GM21381 (cell line): ENCODE measurements around the gene RBMS2.

Experiments
- ATAC-seq: cut with Tn5 transposase; IDR thresholded peaks from one replicate; pipeline ENCODE4 v1.9.1; 2021; ENCODE audit warnings: mild to moderate bottlenecking, moderate library complexity; ENCODE audit not compliant: unreplicated experiment

RBMS2 gene

DNA sequence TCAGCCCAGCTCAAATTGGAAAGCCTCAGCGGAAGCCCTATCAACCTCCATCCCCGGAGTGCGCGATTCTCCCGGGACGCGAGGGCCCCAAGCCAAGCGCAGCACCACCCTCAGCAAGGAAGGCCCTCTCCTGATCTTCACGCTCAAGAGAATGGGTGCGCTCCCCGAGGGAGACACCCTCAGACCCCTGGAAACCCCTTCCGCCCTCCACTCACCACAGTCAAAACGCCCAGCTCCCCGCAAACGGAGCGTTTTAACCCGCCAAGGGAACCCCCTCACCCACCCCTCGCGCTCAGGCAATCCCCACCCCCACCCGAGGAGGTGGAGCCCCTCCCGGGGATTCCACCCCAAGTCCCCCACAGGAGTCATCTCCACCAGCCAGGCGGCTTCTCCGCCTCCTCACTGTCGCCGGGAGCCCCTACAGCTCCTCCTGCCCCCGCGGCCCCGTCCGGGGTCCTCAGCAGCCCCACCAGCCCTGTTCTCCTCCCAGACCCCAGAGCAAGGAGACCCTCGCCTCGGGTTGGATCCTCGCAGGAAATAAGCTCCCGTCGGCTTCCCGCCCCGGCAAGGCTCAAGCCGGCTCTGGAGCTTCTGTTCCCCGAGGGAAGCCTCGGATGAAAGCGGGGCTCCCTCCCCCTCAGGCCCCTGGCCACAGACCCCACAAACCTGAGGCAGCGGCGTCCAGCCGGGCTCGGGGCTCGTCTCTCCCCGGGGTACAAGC lies 108.0 kb downstream of the RBMS2 start:
- ATAC-seq = no peak

DNA sequence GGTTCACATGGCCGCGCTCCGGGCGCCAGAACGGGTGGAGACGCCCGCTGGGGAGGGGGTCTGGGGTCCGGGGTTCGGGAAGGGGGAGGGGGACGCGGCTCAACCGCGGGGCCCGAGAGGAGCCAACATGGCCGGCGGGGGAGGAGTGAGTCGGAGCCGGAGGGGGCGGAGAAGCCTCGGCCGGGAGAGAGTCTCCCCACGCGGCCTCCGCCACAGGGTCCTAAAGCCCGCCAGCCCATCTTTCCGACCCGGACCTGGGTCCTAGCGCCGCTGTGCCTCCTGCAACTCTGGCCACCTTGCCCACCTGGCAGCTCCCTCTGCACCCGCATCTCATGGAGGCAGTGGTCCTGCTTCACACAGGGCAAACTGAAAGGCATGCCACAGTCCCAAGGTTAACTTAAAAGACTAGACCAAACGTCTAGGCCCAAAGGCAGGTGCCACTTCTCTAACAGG lies 108.6 kb downstream of the RBMS2 start, which contains the start of gene BAZ2A:
Gene BAZ2A (minus strand): TSS at position 147 of the 453 bp plus-strand sequence. CDS start 12,796 bp downstream, outside the sequence.
- ATAC-seq = peak; percentile 52

DNA sequence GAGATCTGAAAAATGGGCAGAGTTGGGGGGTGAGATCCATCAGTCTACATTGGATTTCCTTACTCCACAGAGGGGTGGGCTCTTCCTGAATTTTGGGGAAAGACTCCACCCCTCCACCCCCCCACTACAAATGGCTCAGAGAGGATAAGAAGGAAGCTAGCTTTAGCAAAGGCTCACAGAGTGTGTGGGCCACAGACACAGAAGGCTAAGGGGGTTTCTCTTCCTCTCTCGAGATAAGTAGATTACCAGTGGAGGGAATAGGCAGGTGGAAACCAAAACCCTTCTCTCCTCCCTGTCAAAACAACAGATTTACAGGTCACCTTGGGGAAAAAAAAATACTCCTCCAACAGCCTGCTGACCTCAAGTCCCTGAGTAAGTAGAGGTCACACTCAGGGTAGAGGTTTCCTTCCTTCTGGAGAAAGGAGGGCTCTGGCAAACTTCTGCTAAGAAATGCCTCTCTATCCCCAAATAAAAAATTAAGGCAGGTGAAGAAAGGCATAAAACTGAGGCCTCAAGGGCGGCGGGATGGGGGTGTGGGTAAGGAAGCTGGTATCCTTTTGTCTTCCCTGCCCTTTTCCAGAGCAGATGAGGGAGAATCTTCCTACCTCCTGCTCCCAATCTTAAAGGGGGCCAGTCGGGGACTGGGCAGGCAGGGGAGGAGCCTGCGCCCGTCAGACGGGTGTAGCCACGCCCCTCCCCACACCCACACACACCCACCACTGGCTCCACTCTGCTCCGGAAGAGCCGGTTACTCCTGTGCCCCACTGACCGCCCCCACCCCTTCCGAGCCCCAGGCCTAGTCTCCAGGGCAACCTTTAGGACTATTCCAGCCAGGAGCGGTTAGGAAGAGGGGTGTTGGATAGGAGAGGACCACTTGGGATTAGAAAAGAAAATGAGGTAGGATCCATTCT lies 110.4 kb downstream of the RBMS2 start:
- no peak for ATAC-seq

DNA sequence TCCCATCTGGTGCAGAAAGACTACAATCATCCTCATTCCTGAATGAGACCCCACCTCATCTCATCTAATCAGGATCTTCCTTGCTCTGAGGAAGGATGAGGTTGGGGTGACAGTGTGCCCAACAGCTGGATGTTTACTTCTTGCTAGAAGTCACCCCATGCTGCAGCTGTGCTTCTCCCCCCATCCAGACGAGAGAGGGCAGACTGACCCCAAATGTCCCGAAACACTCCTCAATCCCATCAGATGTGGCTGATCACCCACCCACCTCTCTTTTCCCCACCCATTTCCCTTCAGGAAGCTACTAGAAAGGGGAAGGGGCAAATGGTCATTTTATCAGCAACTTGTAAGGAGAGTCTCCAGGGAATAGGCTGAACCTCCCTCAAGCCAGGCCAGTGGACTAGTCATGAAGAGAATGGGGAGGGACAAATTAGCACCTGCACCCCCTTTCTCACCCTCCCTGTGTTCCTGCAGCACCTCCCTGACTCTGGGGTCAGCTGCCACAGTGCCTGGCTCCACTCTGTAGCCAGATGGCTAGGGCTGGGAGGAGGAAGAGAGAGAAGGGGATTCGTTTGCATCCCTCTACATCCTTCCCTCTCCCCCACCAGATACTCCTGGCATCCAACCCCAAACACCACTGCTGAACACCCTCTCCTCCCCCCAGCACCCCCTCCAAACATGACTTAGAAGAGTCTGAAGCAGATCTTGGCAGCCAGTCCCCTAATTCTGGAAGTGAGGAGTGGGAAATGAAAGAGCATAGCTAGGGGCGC lies 111.3 kb downstream of the RBMS2 start:
- no peak for ATAC-seq

DNA sequence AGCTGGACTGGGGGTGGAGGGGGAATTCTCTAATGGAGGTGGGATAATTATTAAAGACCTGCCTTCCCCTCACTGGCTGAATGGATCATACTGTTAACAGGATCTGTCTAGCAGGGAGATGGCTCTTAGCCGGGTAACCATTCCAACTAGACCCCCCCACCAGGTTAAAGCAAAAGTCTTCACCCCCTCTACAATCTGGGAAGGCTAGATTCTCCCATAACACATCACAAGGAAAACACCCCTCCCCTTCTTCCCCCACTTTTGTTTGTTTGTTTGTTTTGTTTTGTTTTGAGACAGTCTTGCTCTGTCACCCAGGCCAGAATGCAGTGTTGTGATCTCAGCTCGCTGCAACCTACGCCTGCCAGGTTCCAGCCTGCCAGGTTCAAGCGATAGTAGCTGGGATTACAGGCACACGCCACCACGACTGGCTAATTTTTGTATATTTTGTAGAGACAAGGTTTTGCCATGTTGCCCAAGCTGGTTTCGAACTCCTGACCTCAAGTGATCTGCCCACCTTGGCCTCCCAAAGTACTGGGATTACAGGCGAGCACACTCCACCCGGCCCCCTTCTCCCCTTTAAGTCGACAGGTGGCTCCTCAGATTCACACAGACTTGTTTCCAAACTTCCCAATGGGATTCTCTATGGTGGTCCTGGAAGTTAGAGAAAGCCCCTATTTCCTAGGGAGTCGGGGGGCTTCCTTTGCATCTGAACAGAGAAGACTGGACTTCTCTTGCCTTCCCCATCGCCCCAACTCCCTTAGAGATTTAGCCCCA lies 112.0 kb downstream of the RBMS2 start:
- ATAC-seq = no peak

DNA sequence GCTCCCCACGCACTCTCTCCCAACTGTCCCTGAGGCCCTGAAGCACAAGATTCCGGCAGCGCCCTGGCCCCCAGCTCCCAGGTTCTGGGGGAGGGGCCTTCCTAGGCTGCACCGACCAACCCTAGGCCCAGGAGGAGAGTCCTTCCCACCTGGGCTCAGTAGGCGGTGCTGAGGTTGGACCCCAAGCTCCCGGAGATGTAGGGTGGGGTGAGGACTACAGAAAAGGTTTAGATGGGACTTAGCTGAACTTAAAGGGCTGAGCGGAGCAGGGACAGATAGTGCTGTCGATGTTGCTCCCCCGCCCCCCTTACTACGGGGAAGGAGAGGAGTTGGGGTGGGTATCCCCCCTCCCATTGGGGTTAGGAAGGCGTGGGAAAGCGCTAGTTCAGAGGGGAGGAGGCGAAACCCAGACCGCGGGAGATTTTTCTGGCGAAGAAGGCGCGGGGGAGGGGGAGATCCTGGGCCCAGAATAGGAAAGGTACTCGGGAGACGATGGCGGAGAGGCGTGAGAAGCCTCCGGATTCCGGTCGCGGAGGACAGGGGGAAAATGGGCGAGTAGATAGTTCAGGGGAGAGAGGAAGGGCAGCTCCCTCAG lies 112.7 kb downstream of the RBMS2 start:
- no peak for ATAC-seq

DNA sequence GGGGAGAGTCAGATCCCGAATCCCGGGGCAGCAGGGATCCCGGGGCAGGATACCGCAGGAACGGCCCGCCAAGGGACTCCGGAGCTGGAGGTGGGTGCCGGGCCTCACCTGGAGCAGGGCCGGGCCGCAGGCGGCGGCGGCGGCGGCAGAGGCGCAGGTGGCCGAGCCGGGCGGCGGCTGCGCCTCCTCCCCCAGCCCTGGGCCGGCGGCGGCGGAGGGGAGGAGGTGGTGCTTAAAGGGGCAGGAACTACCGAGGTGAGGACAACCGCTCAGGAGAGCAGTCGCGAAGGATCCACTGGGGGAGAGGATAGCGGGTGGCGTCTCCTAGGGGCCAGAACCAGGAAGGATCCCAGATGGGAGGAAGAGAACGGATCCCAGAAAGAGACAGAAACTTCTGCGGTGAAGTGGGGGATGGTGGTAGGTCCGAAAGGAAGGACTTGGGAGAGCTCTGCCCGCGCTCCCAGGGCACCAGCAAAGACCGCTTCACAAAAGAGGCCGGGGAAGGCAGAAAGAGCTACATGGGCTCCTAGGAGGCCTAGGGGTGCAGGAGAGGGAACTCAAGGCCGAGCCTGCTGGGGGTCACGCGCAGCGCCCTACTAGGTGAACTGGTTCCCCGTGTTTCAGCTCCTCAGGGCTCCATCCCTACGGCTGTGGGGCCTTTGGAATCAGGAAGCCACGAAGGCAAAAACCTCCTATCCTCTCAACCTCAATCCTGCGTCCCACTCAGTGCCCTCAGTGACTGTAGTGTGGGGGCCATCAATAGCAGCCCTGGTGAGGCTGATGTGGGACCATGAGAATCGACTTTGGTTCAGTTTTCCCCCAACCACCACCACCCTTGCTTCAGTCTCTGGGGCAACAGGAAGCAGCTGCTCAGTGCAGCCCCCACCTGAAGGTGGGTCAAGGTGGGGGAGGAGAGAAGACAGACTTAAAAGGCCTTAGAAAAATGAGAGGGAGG lies 113.5 kb downstream of the RBMS2 start:
- ATAC-seq = peak; percentile 35

DNA sequence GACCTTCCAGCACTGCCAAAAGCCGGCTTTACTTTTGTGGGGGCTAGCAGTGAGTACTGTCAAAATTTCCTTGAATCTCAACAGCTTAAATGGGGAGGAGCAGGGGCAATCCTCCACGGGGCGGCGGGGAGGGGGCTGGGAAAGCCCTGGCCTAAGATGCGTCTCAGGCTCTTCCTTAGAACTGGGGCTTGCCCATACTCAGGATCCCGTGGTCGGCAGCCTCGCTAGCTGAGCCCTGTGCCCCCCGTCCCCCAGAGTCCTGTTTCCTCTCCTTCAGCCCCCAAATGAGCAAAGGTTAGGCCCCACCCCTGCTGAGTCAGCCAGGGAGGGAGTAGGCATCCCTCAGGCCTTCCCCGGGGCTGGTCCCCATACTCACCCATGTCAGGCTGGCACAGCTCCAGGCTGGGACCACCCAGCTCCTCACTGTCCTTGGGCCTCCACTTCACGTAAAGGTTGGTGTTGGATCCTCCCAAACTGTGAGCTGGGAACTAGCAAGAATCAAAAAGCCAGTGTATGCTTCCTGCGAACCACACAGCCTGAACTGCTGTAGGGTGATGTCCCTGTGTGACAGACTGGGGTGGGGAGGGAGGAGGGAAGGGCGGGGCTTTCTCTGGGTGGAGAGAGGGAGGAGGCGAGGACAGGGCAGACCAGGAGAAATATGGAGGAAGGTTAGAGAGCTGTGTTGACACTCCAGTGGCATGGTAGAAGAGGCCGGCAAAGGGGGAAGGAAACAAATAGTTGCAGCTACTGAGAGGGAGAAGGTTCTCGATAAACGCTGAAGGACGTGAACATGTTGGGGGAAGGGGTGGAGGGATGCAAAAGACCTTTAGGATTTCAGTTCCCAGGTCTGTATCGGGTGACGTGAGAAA lies 114.4 kb downstream of the RBMS2 start:
- peak; percentile 46 for ATAC-seq

DNA sequence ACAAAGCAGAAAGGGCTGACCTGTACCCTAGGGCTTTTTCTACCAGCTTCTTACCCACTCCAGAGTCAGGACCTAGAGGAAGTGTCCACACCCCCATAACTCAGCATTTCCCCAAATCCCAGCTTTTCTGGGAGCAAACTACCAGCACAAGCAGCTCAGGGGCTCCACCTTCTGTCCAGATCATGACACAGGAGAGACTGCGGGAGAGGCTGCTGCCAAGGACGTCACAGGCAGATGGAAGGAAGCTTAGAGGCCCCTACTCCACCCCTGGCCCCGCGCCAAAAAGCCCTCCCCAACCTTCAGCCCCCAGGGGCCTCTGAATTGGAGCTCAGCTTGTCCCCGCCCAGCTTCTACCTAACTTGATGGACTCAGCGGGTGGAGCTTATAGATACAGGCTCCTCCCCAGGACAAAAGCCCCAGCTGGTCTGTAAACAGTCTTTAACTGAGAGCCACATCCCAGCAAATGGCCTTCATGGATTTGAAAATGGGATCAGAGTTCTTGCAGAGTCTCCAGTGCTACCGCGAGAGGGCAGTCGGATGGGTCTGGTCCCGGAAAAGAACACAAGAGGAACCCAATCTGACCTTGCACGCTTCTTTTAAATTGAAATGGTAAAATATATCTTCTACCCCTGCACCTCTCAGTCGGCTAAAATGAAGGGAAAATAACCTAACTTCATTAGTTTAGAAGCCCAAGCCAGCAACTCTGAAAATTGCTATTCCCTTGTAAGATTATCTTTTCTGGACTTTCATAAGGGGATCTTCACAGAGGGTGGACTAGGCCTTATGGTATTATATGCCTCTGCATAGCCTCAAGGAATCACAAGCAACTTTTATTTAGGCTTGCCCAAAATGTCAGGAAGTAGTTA lies 115.3 kb downstream of the RBMS2 start:
- peak; percentile 45 for ATAC-seq

DNA sequence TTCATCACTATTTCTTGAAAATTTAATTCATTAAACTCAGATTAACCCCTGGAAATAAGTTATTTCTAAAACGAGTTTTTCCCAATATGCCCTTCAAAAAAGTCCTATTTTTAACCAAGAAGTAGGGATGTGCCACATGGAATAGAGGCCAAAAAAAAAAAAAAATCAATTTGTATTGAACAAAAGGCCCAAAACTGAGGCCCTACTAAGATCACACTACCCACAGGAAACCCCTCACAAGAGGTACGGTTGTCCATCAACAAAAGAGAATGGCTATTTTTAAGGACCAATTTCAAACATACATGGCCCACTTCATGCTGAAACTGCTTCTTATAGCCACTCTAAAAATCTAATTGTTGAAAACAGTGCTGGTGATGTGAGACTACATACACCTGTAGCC lies 116.0 kb downstream of the RBMS2 start:
- no peak for ATAC-seq

DNA sequence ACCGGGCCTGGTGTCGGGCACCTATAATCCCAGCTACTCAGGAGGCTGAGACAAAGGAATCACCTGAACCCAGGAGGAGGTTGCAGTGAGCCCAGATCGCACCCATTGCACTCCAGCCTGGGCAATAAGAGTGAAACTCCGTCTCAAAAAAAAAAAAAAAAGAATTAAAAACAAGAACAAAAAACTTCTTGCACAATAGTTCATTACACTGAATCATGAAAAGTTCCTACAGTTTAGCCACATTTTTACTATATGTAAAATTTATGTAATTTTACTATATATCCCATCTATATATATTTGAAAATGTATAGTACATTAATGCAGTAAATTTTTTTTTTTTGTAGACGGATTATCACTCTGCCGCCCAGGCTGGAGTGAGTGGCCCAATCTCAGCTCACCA lies 119.6 kb downstream of the RBMS2 start:
- no peak for ATAC-seq

DNA sequence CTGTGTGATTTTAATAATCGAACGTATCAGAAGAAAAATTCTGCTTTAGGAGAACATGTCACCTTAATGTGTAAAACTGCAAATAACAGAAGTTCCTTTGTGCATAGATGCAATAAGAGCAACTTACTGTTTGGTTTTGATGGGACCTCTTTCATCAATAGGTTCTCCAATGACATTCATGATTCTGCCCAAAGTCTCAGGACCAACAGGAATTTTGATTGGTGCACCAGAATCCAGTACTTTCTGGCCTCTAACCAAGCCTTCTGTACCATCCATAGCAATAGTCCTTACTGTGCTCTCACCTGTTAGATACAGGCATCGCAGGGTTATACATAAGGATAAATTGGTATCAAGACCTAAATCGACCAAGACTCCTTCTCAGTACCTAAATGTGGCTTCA lies 123.0 kb downstream of the RBMS2 start:
- ATAC-seq = no peak

DNA sequence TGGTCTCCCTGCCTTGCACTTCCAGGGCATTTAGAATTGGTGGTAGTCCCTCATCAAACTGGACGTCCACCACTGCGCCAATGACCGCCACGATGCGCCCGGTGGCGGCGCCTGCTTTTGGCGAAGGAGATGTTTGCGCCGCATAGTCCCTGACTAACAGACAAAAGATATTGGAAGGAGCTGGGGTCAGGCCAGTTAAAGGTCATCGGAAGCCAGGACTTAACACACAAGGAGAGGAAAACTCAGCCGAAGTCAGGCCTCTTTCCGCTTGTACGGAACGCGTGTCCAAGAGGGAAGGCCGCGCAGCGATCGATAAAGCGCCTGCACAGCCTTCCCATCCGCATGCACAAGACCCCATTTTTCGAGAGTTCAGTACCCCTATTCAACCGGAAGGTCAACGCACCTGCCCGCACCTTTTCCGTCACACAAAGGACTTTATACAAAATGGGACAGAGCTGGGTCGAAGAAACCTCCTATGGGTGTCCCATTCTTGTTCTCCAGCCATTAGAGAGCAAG lies 123.6 kb downstream of the RBMS2 start:
- no peak for ATAC-seq
